ENCODE results near the gene GRIK2. TPM values are rescaled to one million over a fixed set of nuclear protein-coding genes. Genes with fewer than 3 reads are reported as not detected.

The GRIK2 gene
- total and polyA plus RNA-seq, 2 of the 4 experiments (the other 2 are of a cell fraction), result 8.2 to 15.2 TPM

- Histone ChIP-seq H3K4me3 (ENCODE audit: insufficient read depth, low read depth, low read length) (no peak overlapping the region; the same call in 1 of the 2 replicates), H3K9me3 (ENCODE audit: control insufficient read depth, insufficient read depth, low read length) (no peaks in the 10 kb centered on the region), H3K27ac (ENCODE audit: insufficient read depth, low read length) (no peak overlapping the region), H3K79me1 (ENCODE audit: low read depth in 1 of 2, low read length in 2 of 2) (no peaks in the 10 kb centered on the region), H2AFZ (replicated peaks; ENCODE audit: low read length, poor library complexity) (no peak overlapping the region), H3K27me3 (ENCODE audit: control insufficient read depth, insufficient read depth, low read length) (no peaks in the 10 kb centered on the region), H3K18ac (ENCODE audit: low read depth, low read length) (no peak overlapping the region), H3K14ac (replicated peaks; ENCODE audit: low read depth, low read length) (no peak overlapping the region), H2BK20ac (ENCODE audit: low read depth, low read length) (no peak overlapping the region), H2BK5ac (ENCODE audit: low read depth, low read length, poor library complexity, severe bottlenecking) (no peak overlapping the region), H4K20me1 (ENCODE audit: insufficient read depth, low read length) (no peaks in the 10 kb centered on the region), H3K9me1 (ENCODE audit: insufficient read depth, low read length) (no peaks in the 10 kb centered on the region), H4K8ac (ENCODE audit: low read depth in 2 of 2, low read length in 2 of 2) (no peak overlapping the region), H4K91ac (ENCODE audit: insufficient read depth, low read depth, low read length) (no peak overlapping the region), H3K4ac (ENCODE audit: low read depth, low read length) (no peak overlapping the region), H3K56ac (ENCODE audit: extremely low read depth, insufficient read depth, low read length) (no peak overlapping the region), H2AK9ac (replicated peaks; ENCODE audit: low read depth, low read length, poor library complexity) (no peak overlapping the region), H3K23ac (ENCODE audit: low read depth, low read length) (no peak overlapping the region), H3K9ac (ENCODE audit: low read depth, low read length) (no peak overlapping the region), H3K4me1 (ENCODE audit: control insufficient read depth, insufficient read depth, low read length) (no peaks in the 10 kb centered on the region; the same call in 1 of the 2 replicates), H2BK15ac (ENCODE audit: low read depth, low read length) (no peak overlapping the region), H2AK5ac (ENCODE audit: low read depth, low read length) (no peak overlapping the region), H4K5ac (ENCODE audit: low read depth, low read length) (no peak overlapping the region; the same call in 1 of the 2 replicates), H3K4me2 (ENCODE audit: low read depth, low read length) (peak overlapping the region; percentile 56; the same call in 1 of the 2 replicates), H2BK120ac (ENCODE audit: low read depth, low read length) (no peak overlapping the region), H3K36me3 (ENCODE audit: control insufficient read depth, insufficient read depth, low read length) (no peaks in the 10 kb centered on the region; the same call in 1 of the 2 replicates)
- intact Hi-C loops (cut with micrococcal nuclease), result no loop called here
- CTCF ChIA-PET, result interaction anchor here (0.7 kb wide), 1 partner anchor 10 kb away, joined by 3 read pairs; no protein-coding TSS in a partner anchor
- dilution Hi-C loops (cut with HindIII; ENCODE audit: low sequenced_read_pairs, unreplicated experiment), result no loop called here
- DNase-seq (no peak), ATAC-seq (ENCODE audit: low read depth) (no peak)
- in situ Hi-C loops (cut with MboI; ENCODE audit: low sequenced_read_pairs), result no loop called here
- BruUV-seq (replicated peaks), result no TSS peak
- POLR2A ChIA-PET (ENCODE audit: unreplicated experiment), result no interaction called here
- no peak for TF ChIP-seq MXI1 (IDR thresholded peaks at IDR 0.05; ENCODE audit: borderline replicate concordance, low read depth, low read length)
- no peak for TF ChIP-seq RAD21 (IDR thresholded peaks at IDR 0.05; ENCODE audit: low read length)
- WGBS, 2 experiments (ENCODE audit: extremely low coverage in 2 of 2, insufficient read length in 1 of 2), result no CpG with 5 or more reads among the region's 6 CpGs
Observed at GRCh38 chr6:101818051-101818450, 424.5 kb downstream of the GRIK2 start.

All from IMR-90 (cell line).